NCI-H2196 (cell line): ENCODE results near the gene SMYD3.

Experiments used
- DNase-seq: peaks from one replicate; lab custom pipeline; 2025; ENCODE audit not compliant: unreplicated experiment; lab: John Stamatoyannopoulos, UW

SMYD3 gene

GRCh38 chr1:245859493-245860114 is 647.5 kb downstream of the SMYD3 start:
- DNase-seq = no peak

- DNase-seq = no peak
Measured at GRCh38 chr1:245858722-245859492, 648.2 kb downstream of the SMYD3 start.

- DNase-seq = no peak
Measured at GRCh38 chr1:245858022-245858721, 648.9 kb downstream of the SMYD3 start.

- DNase-seq = no peak
Measured at GRCh38 chr1:245856944-245857531, 650.0 kb downstream of the SMYD3 start.

GRCh38 chr1:245855846-245856730 is 651.0 kb downstream of the SMYD3 start:
- DNase-seq = no peak

- DNase-seq = no peak
Measured at GRCh38 chr1:245853291-245853690, 653.8 kb downstream of the SMYD3 start.

GRCh38 chr1:245843101-245843500 is 664.0 kb downstream of the SMYD3 start:
- DNase-seq = no peak

- DNase-seq = no peak
Measured at GRCh38 chr1:245842106-245842505, 665.0 kb downstream of the SMYD3 start.

- DNase-seq = no peak
Measured at GRCh38 chr1:245840971-245841370, 666.1 kb downstream of the SMYD3 start.

GRCh38 chr1:245837718-245838117 is 669.4 kb downstream of the SMYD3 start:
- no peak for DNase-seq

- no peak for DNase-seq
Measured at GRCh38 chr1:245835386-245835785, 671.7 kb downstream of the SMYD3 start.

GRCh38 chr1:245834002-245834401 is 673.1 kb downstream of the SMYD3 start:
- DNase-seq = no peak

GRCh38 chr1:245832771-245833527 is 674.1 kb downstream of the SMYD3 start:
- no peak for DNase-seq

- no peak for DNase-seq
Measured at GRCh38 chr1:245831518-245831917, 675.6 kb downstream of the SMYD3 start.

- DNase-seq = no peak
Measured at GRCh38 chr1:245829826-245830225, 677.3 kb downstream of the SMYD3 start.

GRCh38 chr1:245829194-245829593 is 677.9 kb downstream of the SMYD3 start:
- no peak for DNase-seq

GRCh38 chr1:245827301-245827700 is 679.8 kb downstream of the SMYD3 start:
- no peak for DNase-seq

- DNase-seq = no peak
Measured at GRCh38 chr1:245825128-245825901, 681.8 kb downstream of the SMYD3 start.
